Measurements from ENCODE around the gene CAMK1D.

GRCh38 chr10:12877150-12877549, 527.8 kb downstream of the CAMK1D start:
- no peak for TF ChIP-seq POLR2A (IDR thresholded peaks at IDR 0.05)
- TF ChIP-seq, protein P1, sequence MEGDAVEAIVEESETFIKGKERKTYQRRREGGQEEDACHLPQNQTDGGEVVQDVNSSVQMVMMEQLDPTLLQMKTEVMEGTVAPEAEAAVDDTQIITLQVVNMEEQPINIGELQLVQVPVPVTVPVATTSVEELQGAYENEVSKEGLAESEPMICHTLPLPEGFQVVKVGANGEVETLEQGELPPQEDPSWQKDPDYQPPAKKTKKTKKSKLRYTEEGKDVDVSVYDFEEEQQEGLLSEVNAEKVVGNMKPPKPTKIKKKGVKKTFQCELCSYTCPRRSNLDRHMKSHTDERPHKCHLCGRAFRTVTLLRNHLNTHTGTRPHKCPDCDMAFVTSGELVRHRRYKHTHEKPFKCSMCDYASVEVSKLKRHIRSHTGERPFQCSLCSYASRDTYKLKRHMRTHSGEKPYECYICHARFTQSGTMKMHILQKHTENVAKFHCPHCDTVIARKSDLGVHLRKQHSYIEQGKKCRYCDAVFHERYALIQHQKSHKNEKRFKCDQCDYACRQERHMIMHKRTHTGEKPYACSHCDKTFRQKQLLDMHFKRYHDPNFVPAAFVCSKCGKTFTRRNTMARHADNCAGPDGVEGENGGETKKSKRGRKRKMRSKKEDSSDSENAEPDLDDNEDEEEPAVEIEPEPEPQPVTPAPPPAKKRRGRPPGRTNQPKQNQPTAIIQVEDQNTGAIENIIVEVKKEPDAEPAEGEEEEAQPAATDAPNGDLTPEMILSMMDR (IDR thresholded peaks at IDR 0.05), result no peak

All from heart left ventricle (tissue), 13 donors.